Fibroblast of villous mesenchyme (primary cell): ENCODE data around the gene STK32C. TPM values are rescaled to one million over a fixed set of nuclear protein-coding genes. Genes with fewer than 3 reads are reported as not detected.

Source experiments
- DNase-seq: peaks from one replicate; pipeline ENCODE4 v3.0.0-alpha.2; 2010; ENCODE audit warnings: low read depth
- H3K4me3 ChIP-seq: 2 replicates; pipeline ENCODE4 v1.5.1; 2011; ENCODE audit warnings: low read depth, mild to moderate bottlenecking, low read length
- total RNA-seq: library from RNA; depleted of rRNA; stranded (reverse); fragments of >200 nt; gene quantifications from 2 replicates; pipeline ENCODE4 v1.2.3, GENCODE V29; 2012
- TF ChIP-seq, protein P1 (sequence below): IDR thresholded peaks from 2 replicates; pipeline ENCODE4 v1.5.1; 2012; ENCODE audit warnings: low read depth, mild to moderate bottlenecking, low read length; ENCODE audit not compliant: insufficient read depth

STK32C gene
- total RNA-seq, 1 donor, result 8.6 TPM

DNA sequence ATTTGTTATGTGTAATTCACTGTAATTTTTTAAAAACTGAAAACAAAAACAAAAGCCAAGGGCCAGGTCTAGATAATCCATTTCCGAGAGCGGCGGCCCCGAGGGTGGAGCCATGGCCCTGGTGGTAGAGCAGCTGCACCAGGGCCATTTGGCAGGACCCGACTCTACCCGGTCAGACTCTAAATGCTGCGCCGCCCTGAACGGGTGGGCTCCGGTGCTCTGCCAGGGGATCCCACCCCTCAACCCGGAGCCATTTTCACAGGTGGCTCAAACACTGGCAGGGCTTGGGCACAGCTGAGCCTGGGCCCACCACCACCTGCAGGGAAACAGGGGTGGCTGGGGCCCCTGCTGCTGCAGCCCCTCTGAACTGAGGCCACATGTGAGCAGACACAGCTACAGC, 64.1 kb downstream of the STK32C start:
- no peak overlapping the region for H3K4me3 ChIP-seq
- TF ChIP-seq, protein P1, sequence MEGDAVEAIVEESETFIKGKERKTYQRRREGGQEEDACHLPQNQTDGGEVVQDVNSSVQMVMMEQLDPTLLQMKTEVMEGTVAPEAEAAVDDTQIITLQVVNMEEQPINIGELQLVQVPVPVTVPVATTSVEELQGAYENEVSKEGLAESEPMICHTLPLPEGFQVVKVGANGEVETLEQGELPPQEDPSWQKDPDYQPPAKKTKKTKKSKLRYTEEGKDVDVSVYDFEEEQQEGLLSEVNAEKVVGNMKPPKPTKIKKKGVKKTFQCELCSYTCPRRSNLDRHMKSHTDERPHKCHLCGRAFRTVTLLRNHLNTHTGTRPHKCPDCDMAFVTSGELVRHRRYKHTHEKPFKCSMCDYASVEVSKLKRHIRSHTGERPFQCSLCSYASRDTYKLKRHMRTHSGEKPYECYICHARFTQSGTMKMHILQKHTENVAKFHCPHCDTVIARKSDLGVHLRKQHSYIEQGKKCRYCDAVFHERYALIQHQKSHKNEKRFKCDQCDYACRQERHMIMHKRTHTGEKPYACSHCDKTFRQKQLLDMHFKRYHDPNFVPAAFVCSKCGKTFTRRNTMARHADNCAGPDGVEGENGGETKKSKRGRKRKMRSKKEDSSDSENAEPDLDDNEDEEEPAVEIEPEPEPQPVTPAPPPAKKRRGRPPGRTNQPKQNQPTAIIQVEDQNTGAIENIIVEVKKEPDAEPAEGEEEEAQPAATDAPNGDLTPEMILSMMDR, result no peak
- DNase-seq, result no peak

DNA sequence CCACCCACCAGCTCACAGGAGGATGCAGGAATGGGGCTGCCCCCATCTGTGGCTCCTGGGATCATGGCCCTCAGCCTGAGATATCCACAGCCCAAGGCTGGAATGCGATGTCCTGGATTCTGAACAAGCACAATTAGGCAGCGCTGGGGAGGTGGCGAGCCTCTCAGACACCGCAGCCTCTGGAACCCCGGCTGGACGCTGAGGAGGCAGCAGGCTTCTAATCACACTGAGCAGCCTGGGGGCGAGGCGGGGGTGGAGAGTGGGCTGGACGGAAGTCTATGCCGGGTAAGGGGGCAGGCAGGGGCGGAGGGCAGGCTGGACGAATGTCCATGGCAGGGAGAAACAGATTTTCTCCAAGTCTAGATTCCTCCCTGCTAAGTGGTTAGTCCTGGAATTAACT, 64.6 kb downstream of the STK32C start:
- no peak overlapping the region for H3K4me3 ChIP-seq
- no peak for DNase-seq
- TF ChIP-seq, protein P1, result no peak

DNA sequence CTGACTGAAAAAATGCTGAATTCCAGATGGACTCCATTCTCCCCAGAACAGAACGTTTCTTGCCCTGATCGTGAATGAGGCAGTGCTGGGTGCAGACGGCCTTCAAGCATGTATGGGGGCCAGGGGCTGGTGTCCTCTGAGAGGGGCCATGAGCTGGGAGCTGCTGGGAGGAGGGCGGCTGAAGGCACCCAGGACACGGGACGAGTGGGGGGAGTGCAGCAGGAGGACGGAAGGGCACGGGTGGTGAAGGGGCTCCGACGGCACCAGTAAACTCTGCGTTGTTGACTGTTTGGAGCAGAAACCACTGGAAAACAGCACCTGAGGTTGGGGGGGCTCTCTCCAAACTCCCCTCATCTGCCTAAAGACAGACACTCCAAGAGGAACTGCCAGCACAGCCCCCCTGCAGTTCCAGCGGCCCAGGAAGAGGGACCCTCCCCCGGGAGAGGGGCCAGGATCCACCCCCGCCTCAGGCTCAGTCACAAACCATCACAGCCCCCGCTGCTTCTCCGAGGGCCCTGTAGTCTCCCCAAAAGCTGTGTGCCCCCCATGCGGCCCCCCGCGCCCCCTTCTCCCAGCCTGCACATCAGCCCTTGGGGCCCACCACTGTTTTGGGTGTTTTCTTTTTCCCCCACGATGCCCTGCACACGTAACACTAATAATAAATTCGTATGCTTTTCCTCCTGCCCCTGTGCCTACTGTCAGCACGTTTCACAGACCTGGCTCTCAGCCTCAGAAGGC, 65.5 kb downstream of the STK32C start:
- TF ChIP-seq, protein P1, result no peak
- no peak for DNase-seq
- no peak overlapping the region for H3K4me3 ChIP-seq

DNA sequence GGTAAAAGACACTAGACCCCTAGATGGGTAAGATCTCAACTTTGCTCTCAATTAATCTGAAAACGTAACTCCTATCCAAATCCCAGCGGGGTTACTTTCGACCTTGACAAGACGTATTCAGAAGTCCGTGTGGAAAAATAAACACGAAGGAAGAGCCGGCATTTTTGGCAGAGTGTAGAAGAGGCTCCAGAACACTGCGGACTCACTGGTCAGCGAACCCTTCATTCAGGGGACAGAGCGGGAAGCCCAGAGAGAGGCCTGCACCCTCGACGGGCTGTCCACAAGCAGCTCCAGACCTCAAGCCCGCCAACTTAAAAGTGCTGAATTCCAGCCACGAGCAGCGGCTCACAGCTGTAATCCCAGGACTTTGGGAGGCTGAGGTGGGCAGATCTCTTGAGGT, 66.3 kb downstream of the STK32C start:
- no peak overlapping the region for H3K4me3 ChIP-seq
- no peak for DNase-seq
- TF ChIP-seq, protein P1, result no peak

DNA sequence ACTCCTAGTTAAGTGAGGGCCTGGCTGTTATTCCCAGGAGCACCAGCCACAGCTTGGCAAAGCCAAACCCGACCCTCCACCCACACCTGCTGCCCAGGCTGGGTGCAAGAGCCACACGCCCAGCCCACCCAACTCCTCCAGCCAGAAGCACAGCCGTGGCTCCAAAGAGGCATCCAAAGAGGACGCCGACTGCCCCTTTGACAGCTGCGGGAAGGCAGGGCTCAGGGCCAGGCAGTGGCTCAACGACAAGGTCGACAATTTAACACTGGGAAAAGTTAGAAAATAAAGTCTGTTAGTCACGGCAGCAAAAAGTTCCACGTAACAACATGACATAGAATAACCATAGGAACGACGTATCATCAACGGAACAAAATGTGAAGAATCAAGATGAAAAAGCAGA, 66.7 kb downstream of the STK32C start:
- no peak for DNase-seq
- TF ChIP-seq, protein P1, result no peak
- no peak overlapping the region for H3K4me3 ChIP-seq

DNA sequence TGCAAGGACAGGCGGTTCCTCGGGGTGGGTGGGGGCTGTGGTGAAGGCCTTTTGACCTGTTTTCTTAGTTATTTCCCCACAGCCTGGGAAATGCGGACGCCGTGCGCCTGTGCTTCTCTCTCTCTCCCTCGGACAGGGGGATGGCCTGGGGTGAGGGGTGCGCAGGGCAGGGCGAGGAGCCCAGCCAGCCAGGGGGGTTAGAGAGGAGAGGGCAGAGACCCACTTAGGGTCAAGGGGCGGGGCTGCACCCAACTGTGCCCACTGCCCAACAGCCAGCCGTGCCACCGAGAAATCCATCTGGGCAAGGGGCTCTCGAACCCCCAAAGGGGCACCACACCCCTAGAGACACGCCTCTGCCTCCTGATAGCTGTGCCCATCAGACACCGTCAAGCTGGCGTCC, 67.2 kb downstream of the STK32C start:
- no peak for DNase-seq
- TF ChIP-seq, protein P1, result no peak

DNA sequence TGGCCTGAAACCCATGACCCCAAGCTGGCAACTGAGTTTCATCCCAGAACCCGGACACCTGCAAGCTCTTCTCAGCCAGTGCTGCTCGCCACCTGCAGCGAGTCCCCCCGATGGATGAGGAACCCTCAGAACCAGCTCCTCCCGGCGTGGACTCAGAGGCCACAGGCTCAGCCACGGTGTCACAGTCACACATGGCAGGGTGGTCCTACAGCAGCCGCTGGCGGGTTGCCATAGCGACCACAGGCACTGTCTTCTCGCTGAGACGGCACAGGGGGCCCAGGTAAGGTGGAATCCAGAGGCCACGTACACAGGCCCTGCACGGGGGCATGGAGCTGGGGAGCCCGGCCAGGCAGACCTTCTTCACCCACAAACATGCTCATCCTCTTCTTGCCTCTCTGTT, 67.6 kb downstream of the STK32C start:
- H3K4me3 ChIP-seq, result no peak overlapping the region
- DNase-seq, result no peak
- TF ChIP-seq, protein P1, result no peak

More for the DNA sequence above, 67.2 kb downstream of the STK32C start:
- H3K4me3 ChIP-seq, result no peak overlapping the region
